Erythroblast (primary cell): ENCODE measurements around the gene KAT2A.

Source experiments
- GATA1 ChIP-seq: IDR thresholded peaks from 2 replicates; pipeline ENCODE4 v1.6.1; 2011; ENCODE audit warnings: low read depth, mild to moderate bottlenecking, control low read depth, low read length, moderate library complexity
- POLR2A ChIP-seq: IDR thresholded peaks from 2 replicates; pipeline ENCODE4 v1.6.1; 2011; ENCODE audit warnings: mild to moderate bottlenecking, low read length

- TF ChIP-seq POLR2A (no peak), GATA1 (no peak)
These were observed 16.9 kb downstream of the KAT2A start for GRCh38 chr17:42104264-42104663.
